ENCODE measurements around the gene NME9. TPM values are rescaled to one million over a fixed set of nuclear protein-coding genes. Genes with fewer than 3 reads are reported as not detected.

The NME9 gene
- total and polyA plus RNA-seq, 2 donors (not counting 3 experiments of a cell fraction or from before 2014, with no cell fraction given) = 0.08 TPM; not detected in 1

- no peaks in the 10 kb centered on the region for H3K4me1 ChIP-seq (ENCODE audit: control insufficient read depth, extremely low read depth, insufficient read depth, low read length)
- no peak for TF ChIP-seq MYC (IDR thresholded peaks at IDR 0.05; ENCODE audit: low read depth, low read length)
- TF ChIP-seq FOS (IDR thresholded peaks at IDR 0.05; ENCODE audit: borderline replicate concordance, insufficient read depth, low read length) = no peak
- TF ChIP-seq JUN (IDR thresholded peaks at IDR 0.05; ENCODE audit: borderline replicate concordance, insufficient read depth, insufficient read length, low read depth) = no peak
- no peak for TF ChIP-seq EZH2 (IDR thresholded peaks at IDR 0.05; ENCODE audit: borderline replicate concordance, low read depth, low read length, severe bottlenecking)
- no peak for TF ChIP-seq POLR2A (IDR thresholded peaks at IDR 0.05; ENCODE audit: low read depth, low read length)
- no peak for TF ChIP-seq GATA2 (IDR thresholded peaks at IDR 0.05; ENCODE audit: insufficient read depth, insufficient read length, low read depth, low read length)
- no peak for TF ChIP-seq POLR2AphosphoS5 (IDR thresholded peaks at IDR 0.05; ENCODE audit: insufficient read depth, low read depth, low read length)
- TF ChIP-seq CTCF (IDR thresholded peaks at IDR 0.05; ENCODE audit: extremely low read depth in 1 of 2, insufficient read depth in 1 of 2, low read depth in 1 of 2, low read length in 2 of 2) = no peak
- TF ChIP-seq MAX (IDR thresholded peaks at IDR 0.05; ENCODE audit: insufficient read depth, insufficient read length) = no peak
- H3K27ac ChIP-seq (ENCODE audit: insufficient read depth, low read depth, low read length) = no peak overlapping the region
- no peak for FAIRE-seq
- no peaks in the 10 kb centered on the region for H3K9me1 ChIP-seq (replicated peaks; ENCODE audit: control insufficient read depth, extremely low read depth, insufficient read depth, low read length)
- H3K9ac ChIP-seq (replicated peaks; ENCODE audit: extremely low read depth, insufficient read depth, low read length) = no peak overlapping the region
- POLR2A ChIA-PET = no interaction called here
- BruUV-seq (replicated peaks) = no TSS peak
- no peak for DNase-seq (ENCODE audit: low read depth, low spot score)
- no peak overlapping the region for H2AFZ ChIP-seq (ENCODE audit: low read depth, low read length)
- no peaks in the 10 kb centered on the region for H3K9me3 ChIP-seq (replicated peaks; ENCODE audit: control insufficient read depth, insufficient read depth, low read length)
- H3K4me2 ChIP-seq (ENCODE audit: insufficient read depth, low read length) = no peak overlapping the region
- H3K27me3 ChIP-seq (ENCODE audit: control insufficient read depth in 2 of 2, insufficient read depth in 2 of 2, low read length in 2 of 2) = no peaks in the 10 kb centered on the region
- dilution Hi-C loops (cut with MboI; ENCODE audit: extremely low pct_ligation_motif_present, low sequenced_read_pairs) = no loop called here
- H4K20me1 ChIP-seq (replicated peaks; ENCODE audit: control insufficient read depth, extremely low read depth, insufficient read depth, low read length) = no peaks in the 10 kb centered on the region
- no peak overlapping the region for H3K4me3 ChIP-seq (replicated peaks in 1 of 3; ENCODE audit: insufficient read depth in 1 of 3, low read depth in 1 of 3, low read length in 3 of 3)
- CTCF ChIA-PET = interaction anchor here (1.3 kb wide), 1 partner anchor 21 kb away, joined by 3 read pairs; no protein-coding TSS in a partner anchor
- no peaks in the 10 kb centered on the region for H3K79me2 ChIP-seq (ENCODE audit: control insufficient read depth, insufficient read depth, low read length)
- intact Hi-C loops (cut with micrococcal nuclease) = no loop called here
- peaks cover 2 to 17% of the 10 kb centered on the region in 2 experiments for H3K36me3 ChIP-seq (ENCODE audit: control insufficient read depth in 2 of 2, extremely low read depth in 1 of 2, insufficient read depth in 2 of 2, low read length in 2 of 2)
These were observed 46.8 kb downstream of the NME9 start for GRCh38 chr3:138282836-138283235.

All from endothelial cell of umbilical vein (primary cell).